Activated CD8-positive, alpha-beta memory T cell treated with anti-CD3 and anti-CD28 coated beads, Interleukin-2, amount 50 U/mL, for 24 hours (primary cell): ENCODE results near the gene DDOST.
"Not testable (repeated sequence)": the region's sequence is repeated elsewhere in the genome, so short reads cannot be mapped to it uniquely, and the experiment has no call there.

Experiments used
- DNase-seq: peaks from one replicate; pipeline ENCODE4 v3.0.0-alpha.2; 2020; ENCODE audit errors: extremely low read depth

DDOST gene

DNA sequence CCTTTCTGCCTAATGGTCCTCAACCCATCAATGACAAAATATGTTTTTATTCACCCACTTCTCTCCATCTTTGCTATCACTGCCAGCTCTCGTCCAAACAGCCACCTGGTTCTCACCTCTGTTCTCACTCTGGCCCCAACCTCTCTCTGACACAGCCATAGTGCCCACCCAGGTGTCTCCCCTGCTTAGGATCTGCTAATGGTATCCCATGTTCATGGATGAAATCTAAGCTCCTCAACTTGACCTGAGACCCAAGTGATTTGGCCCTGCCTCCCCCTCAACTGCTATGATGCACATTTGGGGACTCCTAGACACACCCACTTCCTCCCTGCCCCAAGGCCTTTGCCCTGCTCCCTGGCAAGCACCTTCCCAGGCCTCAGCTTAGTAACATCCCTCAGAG, 30.7 kb upstream of the DDOST start:
- DNase-seq = no peak

DNA sequence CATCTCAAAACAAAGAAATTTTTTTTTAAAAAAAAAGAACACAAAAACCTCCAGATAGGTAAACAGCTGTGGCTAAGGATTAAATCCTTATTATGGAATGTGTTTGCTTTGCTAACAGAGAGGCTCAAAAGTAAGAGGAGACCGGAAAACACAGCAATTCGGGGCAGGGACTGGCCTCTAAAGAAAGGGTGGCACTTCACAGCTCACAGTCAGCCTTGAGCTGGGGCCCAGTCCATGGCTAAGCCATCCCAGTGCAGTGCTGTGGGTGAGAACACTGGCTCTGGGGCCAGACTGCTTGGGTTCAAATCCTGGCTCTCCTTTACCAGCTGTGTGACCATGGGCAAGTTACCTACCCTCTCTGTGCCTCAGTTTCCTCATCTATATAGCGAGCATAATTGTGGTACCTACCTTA, 28.5 kb upstream of the DDOST start:
- no peak for DNase-seq

DNA sequence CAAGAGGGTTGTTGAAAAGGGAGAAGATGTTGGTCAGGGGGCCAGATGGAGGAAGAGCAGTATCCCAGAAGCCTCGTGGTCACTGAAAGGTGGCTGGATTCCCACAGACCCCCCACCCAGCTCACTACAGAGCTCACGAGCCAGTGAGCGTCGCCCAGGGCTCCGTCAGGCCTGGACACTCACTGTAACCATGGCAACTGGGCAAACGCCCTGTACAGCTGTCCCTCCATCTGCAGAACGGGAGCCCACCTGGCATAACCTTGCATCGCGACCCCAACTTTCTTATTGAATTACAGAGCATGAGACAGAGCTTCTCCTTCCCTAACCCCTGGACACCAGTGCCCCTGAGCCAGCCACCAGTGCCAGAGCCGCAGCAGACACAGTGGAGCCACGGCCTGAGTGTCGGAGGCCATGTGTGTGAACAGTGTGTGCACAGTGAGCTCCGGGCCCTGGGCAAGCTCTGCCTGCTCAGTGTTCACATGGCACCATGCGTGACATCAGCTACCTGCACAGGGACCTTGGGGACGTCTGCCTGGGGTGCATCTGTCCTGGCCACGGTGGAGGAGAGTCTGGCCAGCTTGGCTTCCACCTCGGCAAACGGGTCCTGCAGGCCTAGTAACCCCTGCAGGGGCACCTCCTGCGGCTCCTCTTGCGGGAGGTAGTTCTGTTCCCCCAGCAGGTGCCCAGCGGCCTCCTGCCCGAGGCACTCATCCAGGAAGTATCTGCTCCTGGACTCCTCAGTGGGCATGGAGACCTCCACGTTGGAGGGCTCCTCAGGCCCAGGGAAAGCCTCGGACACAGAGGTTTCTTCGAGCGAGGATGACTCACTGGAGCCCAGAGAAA, 25.9 kb upstream of the DDOST start:
- DNase-seq = no peak

DNA sequence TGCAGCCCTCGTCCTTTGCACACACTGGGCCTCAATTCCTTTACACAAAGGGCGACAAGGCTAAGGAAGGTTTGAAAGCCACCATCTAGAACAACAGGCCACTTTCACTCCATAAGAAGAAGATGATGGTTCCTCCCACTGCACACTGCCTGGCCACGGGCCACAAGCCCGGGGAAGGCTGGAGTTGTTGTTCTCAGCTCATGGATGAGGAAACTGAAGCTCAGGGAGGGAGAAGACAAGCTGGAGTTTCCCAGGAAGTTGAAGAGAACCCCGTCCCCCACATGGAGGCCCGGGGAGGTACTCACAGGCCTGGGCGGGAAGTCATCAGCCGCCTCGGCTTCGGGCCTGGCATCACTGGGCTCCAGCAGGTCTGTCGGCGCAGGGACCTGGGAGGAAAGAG, 24.6 kb upstream of the DDOST start:
- DNase-seq = no peak

DNA sequence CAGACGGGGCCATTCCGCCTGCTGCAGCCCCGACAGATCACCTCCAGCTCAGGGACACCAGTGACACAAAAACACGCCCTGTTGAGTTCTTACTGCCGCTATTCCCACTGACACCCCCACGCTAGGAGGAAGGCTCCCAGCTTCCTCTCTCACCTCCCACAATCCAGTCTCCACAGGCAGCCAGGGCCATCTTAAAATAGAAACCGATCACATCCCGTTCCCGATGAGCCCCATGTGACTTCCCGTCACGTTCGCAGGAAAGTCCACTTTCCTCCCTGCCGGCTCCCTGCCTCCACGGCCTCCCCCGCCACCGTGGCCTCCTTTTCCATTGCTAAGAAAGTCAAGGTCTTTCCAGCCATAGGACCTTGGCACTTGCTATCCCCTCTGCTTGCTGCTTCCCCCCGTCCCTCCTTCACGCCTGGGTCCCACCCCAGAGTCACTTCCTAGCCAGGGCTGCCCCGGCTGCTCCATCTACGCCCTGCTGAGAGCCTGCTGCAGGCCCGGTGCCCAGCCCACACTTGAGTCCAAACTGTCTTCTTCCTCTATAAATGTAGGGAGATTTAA, 24.0 kb upstream of the DDOST start:
- DNase-seq = no peak

DNA sequence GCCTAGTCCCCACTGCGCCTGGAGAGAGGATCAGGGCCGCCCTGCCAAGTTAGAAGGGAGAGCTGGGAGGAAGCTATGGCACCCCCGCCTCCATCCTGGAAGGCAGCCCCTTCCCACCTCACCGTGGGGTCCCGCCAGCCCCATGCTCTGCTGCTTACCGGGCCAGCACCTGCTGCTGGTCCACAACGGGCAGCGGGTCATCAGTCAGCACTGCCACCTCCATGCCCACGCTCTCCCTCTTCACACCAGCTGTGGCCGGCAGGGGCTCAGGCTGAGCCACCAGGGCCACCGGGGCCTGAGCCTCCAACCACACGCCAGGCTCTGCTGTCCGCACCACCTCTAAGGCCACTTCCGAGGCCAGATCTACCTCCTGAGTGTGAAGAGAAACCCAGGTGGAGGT, 23.5 kb upstream of the DDOST start:
- no peak for DNase-seq

DNA sequence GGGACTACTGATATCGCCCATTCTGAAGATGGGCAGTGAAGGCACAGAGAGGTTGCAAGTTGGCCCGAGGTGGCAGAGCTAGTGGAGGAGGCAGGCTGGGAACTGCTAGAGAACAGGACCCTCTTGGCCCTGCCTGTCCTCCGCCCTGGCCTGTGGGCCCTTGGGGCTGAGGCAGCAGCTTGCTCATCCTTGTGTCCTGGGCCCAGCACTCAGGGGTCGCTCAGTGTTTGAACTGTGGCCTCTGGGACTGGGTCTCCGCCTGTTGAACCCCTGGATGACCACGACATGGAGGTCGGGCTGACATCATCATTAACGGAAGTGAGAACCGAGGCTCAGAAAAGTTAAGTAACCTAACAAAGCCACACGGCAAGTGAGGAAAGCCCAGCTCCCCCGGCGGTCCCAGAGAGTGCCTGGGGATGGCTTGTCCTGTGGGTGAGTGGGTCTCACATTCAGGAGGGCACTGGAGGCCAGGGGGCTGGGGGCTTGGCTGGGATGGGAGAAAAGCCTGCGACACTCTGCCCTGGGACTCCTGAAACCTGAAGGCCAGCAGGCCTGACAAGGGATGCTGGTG, 23.0 kb upstream of the DDOST start:
- no peak for DNase-seq

DNA sequence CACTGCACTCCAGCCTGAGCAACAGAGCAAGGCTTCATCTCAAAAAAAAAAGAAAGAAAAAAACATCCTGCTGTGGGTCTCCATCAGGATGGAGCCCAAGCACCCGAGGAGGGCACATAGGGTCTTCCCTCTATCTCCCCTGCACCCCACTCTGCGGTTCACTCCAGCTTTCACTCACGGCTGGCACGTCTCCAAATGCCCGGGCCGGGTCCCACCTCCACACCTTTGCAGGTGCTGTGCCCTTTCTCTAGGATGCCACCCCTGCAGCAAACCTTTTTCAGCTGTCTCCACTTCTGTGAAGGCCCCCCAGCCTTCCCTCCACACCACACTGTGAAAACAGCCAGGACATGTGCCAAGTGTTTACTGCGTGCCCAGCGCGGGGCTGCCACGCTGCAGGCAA, 22.4 kb upstream of the DDOST start:
- DNase-seq = no peak

DNA sequence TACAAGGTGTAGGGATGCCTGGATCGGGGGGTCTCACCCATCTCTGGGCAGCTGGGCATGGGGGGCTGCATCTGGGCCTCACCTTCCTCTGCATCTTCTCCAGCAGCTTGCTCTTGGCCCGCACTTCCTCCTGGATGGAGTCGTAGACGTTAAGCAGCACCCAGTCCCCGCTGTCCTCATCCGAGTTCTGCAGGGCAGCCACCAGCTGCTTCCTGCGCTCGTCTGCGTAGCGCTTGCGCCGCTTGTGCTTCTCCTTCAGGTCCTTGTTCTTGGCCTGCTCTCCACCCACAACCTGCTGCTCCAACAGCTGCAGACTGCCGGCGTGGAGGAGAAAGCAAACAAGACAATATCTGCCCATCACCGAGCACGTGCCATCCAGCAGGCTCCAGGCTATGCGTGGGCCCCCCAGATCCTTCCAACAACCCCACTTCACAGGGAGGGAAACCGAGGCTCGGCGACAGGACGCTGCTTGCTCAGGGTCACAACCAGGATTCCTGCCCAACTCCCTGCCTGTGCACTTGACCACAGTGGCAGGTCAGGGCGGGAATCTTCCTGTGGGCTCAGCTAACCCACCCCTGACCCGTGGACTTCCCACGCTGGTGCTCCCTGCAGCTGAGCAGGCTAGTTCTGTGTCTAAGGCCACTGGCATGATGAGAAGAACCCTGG, 21.5 kb upstream of the DDOST start:
- no peak for DNase-seq

DNA sequence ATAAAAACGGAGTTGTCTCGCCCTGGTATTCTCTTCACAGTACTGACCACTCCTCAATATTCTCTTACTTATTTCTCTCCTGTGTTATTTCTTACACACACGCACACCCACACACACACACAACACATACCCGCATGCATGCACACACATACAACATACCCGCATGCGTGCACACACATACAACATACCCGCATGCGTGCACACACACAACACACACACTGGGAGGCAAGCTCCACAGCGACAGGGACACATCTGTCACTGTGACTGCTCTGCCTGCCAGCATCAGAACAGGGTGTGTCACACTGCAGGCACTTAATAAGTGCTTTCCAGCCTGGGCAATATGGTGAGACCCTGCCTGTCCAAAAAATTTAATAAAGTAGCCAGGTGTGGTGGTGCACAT, 20.8 kb upstream of the DDOST start:
- DNase-seq = no peak

DNA sequence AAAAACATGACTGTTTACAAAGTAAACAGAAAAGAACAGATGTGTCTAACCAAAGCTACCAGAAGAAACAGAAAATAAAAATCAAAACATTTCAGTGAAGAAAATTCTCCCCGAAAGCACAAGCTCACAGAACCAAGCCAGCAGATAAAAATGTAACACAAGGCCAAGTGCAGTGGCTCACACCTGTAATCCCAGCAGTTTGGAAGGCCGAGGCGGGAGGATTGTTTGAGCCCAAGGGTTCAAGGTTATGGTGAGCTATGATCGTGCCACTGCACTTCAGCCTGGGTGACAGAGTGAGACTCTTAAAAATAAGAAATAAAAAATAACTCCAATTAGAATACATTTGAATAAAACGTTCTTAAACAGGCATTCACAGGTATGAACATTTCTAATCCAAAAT, 19.1 kb upstream of the DDOST start:
- no peak for DNase-seq

DNA sequence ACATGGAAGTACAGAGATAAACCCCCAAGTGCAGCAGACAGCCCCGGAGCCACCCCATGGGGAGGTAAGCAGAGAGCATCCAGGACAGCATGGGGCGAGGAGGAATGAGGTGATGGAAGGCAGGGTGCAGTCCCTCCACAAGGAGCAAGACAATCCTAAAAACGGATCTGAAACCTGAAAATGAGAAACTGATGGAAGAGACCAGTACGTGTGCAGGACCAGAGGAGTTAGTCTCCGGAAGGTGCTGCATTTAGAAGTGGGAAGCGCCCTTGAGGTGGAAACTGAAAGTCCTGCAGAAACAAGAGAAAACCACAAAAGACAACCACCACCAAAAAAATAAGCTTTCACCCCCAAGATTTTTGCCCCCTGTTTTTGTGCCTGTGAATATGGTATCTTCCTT, 17.4 kb upstream of the DDOST start:
- no peak for DNase-seq

DNA sequence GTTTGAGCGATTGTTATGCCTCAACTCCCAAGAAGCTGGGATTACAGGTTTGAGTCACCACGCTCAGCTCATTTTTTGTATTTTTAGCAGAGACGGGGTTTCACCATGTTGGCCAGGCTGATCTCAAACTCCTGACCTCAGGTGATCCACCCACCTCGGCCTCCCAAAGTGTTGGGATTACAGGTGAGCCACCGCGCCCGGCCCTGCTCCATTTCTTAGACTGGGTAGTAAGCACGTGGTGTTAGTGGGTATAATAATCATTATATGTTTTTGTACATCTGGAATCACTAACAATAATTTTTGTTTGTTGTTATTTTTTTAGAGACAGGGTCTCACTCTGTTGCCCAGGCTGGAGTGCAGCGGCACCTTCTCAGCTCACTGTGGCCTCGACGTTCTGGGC, 12.5 kb upstream of the DDOST start:
- not testable (repeated sequence) for DNase-seq

DNA sequence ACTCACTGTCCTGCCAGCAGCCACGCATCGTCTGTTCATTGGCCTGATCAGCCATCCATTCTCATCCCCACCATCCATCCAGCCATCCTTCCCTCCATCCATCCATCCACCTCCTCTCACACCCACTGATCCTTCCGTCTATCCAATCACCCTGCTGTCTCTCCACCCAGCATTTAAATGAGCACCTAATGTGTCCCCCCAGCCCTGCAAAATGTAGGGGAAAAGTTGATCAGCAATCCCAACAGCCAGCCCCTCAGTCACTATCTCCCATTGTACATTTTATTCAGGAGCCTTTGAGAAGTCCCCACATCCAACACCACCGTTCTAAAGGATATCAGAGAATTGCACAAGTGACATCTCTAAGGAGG, 11.1 kb upstream of the DDOST start:
- DNase-seq = no peak

DNA sequence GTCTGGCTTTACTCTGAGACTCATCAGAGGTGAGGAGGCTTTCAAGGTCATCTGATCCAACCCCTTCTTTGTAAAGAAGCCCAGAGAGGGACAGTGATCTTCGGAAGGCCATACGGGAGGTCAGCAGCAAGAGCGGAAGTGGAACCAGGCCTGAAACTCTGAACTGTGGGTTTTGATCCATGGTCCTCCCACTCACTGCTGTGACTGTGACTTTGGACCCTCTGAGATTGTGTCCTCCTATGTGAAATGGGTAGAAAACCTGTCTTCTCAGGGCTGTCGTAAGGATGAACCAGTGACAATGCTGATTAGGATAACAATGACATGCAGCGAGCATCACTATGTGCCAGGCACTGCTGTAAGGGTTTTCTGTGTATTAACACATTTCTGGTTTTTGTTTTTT, 9.8 kb upstream of the DDOST start:
- no peak for DNase-seq

DNA sequence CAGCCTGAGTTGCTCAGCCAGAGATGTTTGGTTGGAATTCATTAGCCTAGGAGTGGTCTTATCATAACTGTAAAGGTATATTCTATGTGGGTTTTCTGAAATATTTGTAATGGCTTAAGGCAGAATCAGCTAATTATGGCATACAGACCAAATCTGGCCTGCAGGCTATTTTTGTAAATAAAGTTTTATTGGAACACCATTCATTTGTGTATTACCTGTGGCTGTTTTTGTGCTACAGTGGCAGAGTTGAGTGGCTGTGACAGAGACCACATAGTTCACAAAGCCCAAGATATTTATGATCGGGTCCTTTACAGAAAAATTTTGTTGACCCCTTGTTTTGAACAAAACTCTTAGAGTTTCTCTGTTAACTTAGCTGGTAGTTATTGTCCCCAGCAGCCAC, 7.4 kb upstream of the DDOST start:
- no peak for DNase-seq

DNA sequence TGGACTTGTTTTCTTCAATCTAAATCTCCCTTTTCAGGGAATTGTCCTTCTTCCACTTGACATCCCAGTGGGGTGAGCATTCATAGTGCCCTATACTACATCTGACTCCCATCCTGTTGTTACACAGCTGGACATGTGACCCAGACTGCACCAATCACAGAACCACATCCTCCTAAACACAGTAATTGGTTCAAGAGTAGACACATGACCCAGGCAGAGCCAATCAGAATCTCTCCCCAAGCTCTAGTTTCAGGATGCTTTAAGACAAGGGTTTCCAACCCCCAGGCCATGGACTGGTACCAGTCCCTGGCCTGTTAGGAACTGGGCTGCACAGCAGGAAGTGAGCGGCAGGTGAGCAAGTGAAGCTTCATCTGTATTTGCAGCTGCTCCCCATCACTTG, 5.6 kb upstream of the DDOST start:
- no peak for DNase-seq

DNA sequence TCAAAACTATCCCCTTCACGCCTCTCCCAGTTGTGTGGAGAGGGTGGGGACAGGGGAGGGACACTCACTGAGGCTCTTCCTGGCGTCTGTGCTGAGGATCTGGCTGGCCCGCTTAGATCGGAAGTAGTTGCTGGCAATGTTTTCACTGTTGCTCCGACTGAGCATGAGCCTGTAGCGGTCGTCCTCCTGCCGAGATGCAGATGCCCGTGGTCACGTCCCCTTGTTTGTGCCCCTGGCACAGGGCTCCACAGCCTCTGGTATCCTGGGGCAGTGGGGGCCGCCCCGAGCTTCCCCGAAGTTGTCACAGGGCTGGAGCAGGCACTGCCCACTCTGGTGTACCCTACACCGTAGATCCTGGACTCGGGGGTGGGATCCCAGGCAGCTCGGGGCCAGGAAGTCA, 5.0 kb upstream of the DDOST start:
- DNase-seq = no peak

DNA sequence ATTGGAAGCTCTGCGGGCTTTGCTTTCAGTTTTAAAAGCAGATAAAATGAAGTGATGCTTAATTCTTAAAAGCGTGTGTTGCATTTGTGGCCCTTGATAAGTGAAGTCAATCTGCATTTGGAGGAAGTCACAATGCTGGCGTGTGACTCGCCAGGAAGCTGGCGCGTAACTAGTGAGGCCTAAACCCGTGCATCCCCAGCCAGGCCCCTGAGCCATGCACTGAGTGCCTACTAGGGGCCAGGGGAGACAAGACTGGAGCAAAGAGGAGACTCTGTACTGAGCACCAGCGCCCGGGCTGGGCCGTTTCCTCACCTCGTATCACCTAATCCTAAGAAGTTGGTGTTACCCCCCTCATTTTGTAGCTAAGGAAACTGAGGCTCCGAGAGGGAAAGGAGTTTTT, 4.6 kb upstream of the DDOST start:
- DNase-seq = no peak

DNA sequence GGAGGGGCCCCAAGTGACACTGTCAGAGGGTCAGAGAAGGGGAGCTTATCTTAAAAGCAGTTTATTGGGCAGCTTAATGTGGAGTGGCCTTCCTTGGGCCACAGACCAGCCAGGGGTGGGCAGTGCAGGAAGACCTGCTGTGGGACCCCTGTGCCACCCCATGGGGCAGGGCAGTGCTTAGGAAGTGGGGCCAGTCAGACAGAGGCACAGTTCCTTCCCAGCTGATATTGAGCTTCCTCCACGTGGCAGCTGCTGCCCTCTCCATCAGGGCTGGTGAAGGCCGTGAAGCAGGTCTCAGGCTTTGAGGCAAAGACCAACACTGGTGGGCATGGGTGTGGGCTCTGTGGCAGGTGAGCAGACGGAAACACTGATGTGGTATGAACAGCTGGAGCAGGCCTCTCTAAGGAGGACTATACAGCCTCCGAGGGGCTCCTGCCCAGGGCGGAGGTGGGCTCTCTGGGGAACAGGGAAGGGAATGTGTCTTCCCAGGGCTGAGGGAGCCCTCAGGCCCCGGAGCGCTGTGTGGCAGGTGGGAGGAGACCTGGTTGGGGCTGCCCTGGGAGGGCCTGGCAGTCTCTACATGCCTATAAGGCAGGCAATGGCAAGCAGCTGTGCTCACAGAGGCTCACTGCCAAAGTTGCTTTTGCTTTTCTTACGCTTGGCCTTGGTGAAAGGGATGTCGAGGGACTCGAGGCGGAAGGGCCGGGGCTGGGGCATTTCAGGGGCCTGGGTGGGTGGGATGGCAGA, 3.0 kb upstream of the DDOST start:
- no peak for DNase-seq

DNA sequence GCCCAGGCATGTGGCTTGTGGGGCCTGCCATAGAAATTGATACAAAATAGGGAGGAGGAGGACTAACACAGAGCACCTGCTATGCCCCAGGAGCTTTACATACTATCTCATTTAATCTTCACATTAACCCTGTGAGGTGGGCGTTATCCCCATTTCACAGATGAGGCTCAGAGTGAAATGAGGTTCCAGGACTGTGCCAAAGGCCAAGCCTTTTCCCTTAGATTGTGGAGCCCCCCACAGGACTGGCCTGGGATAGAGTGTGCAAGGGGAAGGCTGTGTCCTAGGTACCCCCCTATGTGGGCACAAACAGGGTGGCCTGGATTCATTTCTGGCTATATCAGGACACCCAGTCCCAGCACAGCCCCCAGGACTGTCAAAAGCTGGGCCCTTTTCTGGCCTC, 2.2 kb upstream of the DDOST start:
- DNase-seq = no peak

DNA sequence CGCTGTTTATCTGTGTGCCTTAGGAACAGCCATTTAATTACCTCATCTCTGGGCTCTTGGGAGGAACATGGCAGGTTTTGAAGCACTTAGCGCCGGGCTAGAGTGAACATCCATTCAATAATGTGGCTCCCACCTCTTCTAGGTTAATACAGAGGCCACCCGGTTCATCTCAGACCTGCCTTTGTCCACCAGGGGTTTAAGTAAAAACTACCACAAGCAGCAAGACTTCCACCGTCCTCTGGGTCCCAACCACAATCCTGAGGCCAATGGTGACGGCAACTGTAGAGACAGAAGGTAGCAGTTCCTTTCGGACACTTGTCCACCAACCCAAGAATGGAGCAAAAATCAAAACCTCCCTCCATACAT, 924 bp upstream of the DDOST start:
- no peak for DNase-seq

DNA sequence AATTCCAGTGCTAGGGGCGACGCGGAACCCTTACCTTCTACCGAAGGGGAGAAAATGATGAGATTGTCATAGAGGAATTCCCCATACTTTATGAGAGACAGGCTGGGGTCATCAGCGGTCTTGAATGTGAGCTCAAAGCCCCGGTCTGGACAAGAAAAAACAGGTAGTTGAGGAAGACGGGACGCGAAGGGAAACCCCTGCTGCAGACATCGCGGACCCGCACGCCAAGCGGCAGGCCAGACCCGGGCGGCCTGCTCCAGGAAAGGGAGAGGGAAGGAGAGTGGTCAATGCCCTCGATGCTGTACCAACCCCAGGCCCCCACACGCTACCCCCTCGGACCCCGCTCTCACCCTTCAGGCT, 342 bp downstream of the DDOST start:
- DNase-seq = no peak
